NK-92 treated with Interleukin-12 subunit alpha and Interleukin-12 subunit beta, amount 100 ng/mL, for 24 hours (cell line): ENCODE data around the gene DUSP7.

Experiments
- DNase-seq: peaks from one replicate; lab custom pipeline; 2025; lab: John Stamatoyannopoulos, UW

The DUSP7 gene

GRCh38 chr3:52086461-52086860, 30.1 kb upstream of the DUSP7 start:
- no peak for DNase-seq

GRCh38 chr3:52085681-52086282, 29.4 kb upstream of the DUSP7 start:
- no peak for DNase-seq

- no peak for DNase-seq
These were observed 28.7 kb upstream of the DUSP7 start for GRCh38 chr3:52084954-52085680.

- no peak for DNase-seq
These were observed 28.0 kb upstream of the DUSP7 start for GRCh38 chr3:52084216-52084945.

GRCh38 chr3:52083556-52084087, 27.3 kb upstream of the DUSP7 start:
- DNase-seq, result no peak

- DNase-seq, result no peak
These were observed 26.6 kb upstream of the DUSP7 start for GRCh38 chr3:52082951-52083350.

- no peak for DNase-seq
These were observed 24.7 kb upstream of the DUSP7 start for GRCh38 chr3:52080830-52081719.

- no peak for DNase-seq
These were observed 23.6 kb upstream of the DUSP7 start for GRCh38 chr3:52079958-52080357.

- DNase-seq, result no peak
These were observed 22.6 kb upstream of the DUSP7 start for GRCh38 chr3:52078781-52079560.

GRCh38 chr3:52077925-52078324, 21.6 kb upstream of the DUSP7 start:
- DNase-seq, result no peak

- no peak for DNase-seq
These were observed 20.8 kb upstream of the DUSP7 start for GRCh38 chr3:52076896-52077780.

GRCh38 chr3:52073490-52073889, 17.1 kb upstream of the DUSP7 start:
- no peak for DNase-seq

- no peak for DNase-seq
These were observed 16.1 kb upstream of the DUSP7 start for GRCh38 chr3:52072471-52072870.

- no peak for DNase-seq
These were observed 15.6 kb upstream of the DUSP7 start for GRCh38 chr3:52072020-52072419.

GRCh38 chr3:52070724-52071621, 14.6 kb upstream of the DUSP7 start:
- no peak for DNase-seq

- no peak for DNase-seq
These were observed 13.5 kb upstream of the DUSP7 start for GRCh38 chr3:52069855-52070254.

GRCh38 chr3:52069135-52069534, 12.8 kb upstream of the DUSP7 start:
- DNase-seq, result no peak

GRCh38 chr3:52068730-52069129, 12.4 kb upstream of the DUSP7 start:
- DNase-seq, result no peak

GRCh38 chr3:52068055-52068571, 11.7 kb upstream of the DUSP7 start:
- no peak for DNase-seq
